HL-60 (cell line): Measurements from ENCODE around the gene ZBTB32.

ENCODE experiments used
- GABPA ChIP-seq: IDR thresholded peaks from 2 replicates; pipeline ENCODE4 v1.6.1; 2012; ENCODE audit warnings: low read depth
- POLR2AphosphoS5 ChIP-seq: IDR thresholded peaks from 2 replicates; pipeline ENCODE4 v1.6.1; 2012; ENCODE audit warnings: low read depth
- SPI1 ChIP-seq: IDR thresholded peaks from 2 replicates; pipeline ENCODE4 v1.6.1; 2012; ENCODE audit warnings: low read depth, mild to moderate bottlenecking, borderline replicate concordance
- TF ChIP-seq, protein P1 (sequence below): IDR thresholded peaks from one replicate; pipeline ENCODE4 v1.5.1; 2011; ENCODE audit warnings: low read length, control low read depth, inconsistent platforms; ENCODE audit not compliant: insufficient read depth

DNA sequence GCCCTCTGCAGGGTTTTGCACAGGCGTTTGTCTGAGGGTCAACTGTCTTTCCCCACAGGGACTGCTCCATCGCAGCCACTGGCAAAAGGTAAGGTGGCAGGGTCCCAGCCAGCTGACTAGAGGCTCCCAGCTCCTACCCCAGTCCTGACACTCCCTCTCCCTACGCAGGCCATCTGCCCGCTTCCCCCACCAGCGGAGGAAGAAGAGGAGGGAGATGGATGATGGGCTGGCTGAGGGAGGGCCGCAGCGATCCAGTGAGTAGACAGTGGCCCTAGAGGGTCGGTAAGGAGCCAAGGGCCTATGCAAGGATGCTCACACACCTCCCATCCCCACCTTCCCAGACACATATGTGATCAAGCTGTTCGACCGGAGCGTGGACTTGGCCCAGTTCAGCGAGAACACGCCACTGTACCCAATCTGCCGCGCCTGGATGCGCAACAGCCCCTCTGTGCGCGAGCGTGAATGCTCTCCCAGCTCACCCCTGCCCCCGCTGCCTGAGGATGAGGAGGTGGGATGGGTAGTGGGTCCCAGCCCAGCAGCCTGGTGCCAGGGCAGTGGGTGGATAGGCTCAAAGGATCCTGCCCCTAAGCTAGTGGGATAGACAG, 48.5 kb downstream of the ZBTB32 start:
- no peak for TF ChIP-seq POLR2AphosphoS5
- TF ChIP-seq, protein P1, sequence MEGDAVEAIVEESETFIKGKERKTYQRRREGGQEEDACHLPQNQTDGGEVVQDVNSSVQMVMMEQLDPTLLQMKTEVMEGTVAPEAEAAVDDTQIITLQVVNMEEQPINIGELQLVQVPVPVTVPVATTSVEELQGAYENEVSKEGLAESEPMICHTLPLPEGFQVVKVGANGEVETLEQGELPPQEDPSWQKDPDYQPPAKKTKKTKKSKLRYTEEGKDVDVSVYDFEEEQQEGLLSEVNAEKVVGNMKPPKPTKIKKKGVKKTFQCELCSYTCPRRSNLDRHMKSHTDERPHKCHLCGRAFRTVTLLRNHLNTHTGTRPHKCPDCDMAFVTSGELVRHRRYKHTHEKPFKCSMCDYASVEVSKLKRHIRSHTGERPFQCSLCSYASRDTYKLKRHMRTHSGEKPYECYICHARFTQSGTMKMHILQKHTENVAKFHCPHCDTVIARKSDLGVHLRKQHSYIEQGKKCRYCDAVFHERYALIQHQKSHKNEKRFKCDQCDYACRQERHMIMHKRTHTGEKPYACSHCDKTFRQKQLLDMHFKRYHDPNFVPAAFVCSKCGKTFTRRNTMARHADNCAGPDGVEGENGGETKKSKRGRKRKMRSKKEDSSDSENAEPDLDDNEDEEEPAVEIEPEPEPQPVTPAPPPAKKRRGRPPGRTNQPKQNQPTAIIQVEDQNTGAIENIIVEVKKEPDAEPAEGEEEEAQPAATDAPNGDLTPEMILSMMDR: no peak
- no peak for TF ChIP-seq GABPA
- no peak for TF ChIP-seq SPI1
